K562 (cell line): ENCODE results near the gene SIK3.

Source experiments
- ARID1B ChIP-seq: fragments of 450-650 bp; IDR thresholded peaks from 2 replicates; pipeline ENCODE4 v1.6.1; 2016; ENCODE audit warnings: antibody characterized with exemption, mild to moderate bottlenecking, inconsistent platforms
- CREM ChIP-seq: IDR thresholded peaks from 2 replicates; pipeline ENCODE4 v1.6.1; 2014; ENCODE audit warnings: antibody characterized with exemption, low read depth
- JUND ChIP-seq, 2 experiments: IDR thresholded peaks; 2 replicates in 1 of 2; 3 replicates in 1 of 2; pipeline ENCODE4 v1.6.1; 2011; ENCODE audit warnings: borderline replicate concordance in 2 of 2, low read depth in 2 of 2, low read length in 2 of 2, improper control_type of control experiment in 1 of 2, missing biosample characterization in 1 of 2, missing genetic modification characterization in 1 of 2, missing genetic modification reagents in 1 of 2
- TFE3 ChIP-seq: fragments of 450-650 bp; formaldehyde crosslinking; IDR thresholded peaks from 2 replicates; pipeline ENCODE4 v1.4.0; 2020; ENCODE audit warnings: mild to moderate bottlenecking, mixed read lengths

- no peak for TF ChIP-seq ARID1B
- TF ChIP-seq TFE3 (CRISPR knock-in tag) = no peak
- TF ChIP-seq JUND (IDR thresholded peaks at IDR 0.05; ENCODE audit: borderline replicate concordance, low read depth, low read length) = no peak
- TF ChIP-seq JUND (tag; IDR thresholded peaks at IDR 0.05; ENCODE audit: borderline replicate concordance, low read depth, low read length) = no peak
- TF ChIP-seq CREM = no peak
These were observed 263.0 kb downstream of the SIK3 start for GRCh38 chr11:116835042-116835772.
